Effector memory CD4-positive, alpha-beta T cell (primary cell): Measurements from ENCODE around the gene PEAR1.
A peak's percentile ranks its signal among the peaks of the same experiment; 100 is the strongest.

Experiments
- DNase-seq, 3 donors: peaks; one replicate each; pipeline ENCODE4 v3.0.0-alpha.2; 2020
- H3K27ac ChIP-seq: 2 replicates; pipeline ENCODE4 v1.7.0; 2013; ENCODE audit warnings: mild to moderate bottlenecking, low read length, moderate library complexity; ENCODE audit not compliant: insufficient read depth, poor library complexity, severe bottlenecking
- H3K27me3 ChIP-seq: replicated peaks from 2 replicates; pipeline ENCODE4 v1.7.0; 2013; ENCODE audit warnings: mild to moderate bottlenecking, low read length; ENCODE audit not compliant: insufficient read depth, control insufficient read depth, poor library complexity, severe bottlenecking
- H3K36me3 ChIP-seq: 2 replicates; pipeline ENCODE4 v1.7.0; 2013; ENCODE audit warnings: mild to moderate bottlenecking, low read length, moderate library complexity; ENCODE audit not compliant: control insufficient read depth, insufficient read depth
- H3K4me1 ChIP-seq: 2 replicates; pipeline ENCODE4 v1.7.0; 2013; ENCODE audit warnings: low read length, mild to moderate bottlenecking; ENCODE audit not compliant: control insufficient read depth, insufficient read depth, poor library complexity, severe bottlenecking
- H3K4me3 ChIP-seq: 2 replicates; pipeline ENCODE4 v1.7.0; 2013; ENCODE audit warnings: low read length, low read depth, mild to moderate bottlenecking; ENCODE audit not compliant: insufficient read depth, poor library complexity, severe bottlenecking
- H3K9me3 ChIP-seq: 2 replicates; pipeline ENCODE4 v1.7.0; 2013; ENCODE audit warnings: mild to moderate bottlenecking, low read length, moderate library complexity; ENCODE audit not compliant: control insufficient read depth

The PEAR1 gene

DNA sequence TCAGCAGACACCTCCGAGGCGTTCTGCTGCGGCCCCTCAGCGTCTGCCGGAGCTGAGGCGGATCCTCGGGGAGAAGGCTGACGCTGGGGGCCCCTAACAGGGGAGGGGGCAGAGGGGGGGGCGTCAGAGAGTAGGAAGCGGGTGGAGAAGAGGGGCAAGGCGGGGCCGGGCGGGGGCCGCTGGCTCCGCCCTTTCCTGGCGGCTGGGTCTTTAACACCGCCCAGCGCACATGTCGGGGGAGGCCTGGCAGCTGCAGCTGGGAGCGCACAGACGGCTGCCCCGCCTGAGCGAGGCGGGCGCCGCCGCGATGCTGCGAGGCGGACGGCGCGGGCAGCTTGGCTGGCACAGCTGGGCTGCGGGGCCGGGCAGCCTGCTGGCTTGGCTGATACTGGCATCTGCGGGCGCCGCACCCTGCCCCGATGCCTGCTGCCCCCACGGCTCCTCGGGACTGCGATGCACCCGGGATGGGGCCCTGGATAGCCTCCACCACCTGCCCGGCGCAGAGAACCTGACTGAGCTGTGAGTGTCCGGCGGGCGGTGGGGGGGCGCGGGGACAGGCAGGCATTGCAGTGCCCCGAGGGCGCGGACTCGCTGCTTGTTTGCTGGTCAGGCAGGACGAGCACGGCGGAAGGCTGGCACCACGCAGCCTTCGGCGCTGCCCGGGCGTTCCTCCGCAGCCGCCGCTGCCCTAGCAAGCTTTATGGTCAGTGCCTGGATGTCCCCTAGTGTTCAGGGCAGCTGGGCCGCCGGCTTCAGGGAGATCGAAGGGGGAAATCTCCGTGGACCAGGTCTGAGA is 32.7 kb upstream of the PEAR1 start, which contains the start of gene NTRK1:
Gene NTRK1 (plus strand): TSS at position 238 of the 796 bp plus-strand sequence. CDS start 70 bp downstream, at position 308.
- H3K27ac ChIP-seq: no peak within 1 kb of the TSS
- H3K27me3 ChIP-seq: peaks cover 29% of the 10 kb centered on the region
- peaks cover 23% of the 10 kb centered on the region for H3K4me1 ChIP-seq
- DNase-seq: peak; percentile 38 to 46 (median 44)
- no peaks in the 10 kb centered on the region for H3K36me3 ChIP-seq
- peak within 1 kb of the TSS; percentile 60 for H3K4me3 ChIP-seq
- H3K9me3 ChIP-seq: no peaks in the 10 kb centered on the region

DNA sequence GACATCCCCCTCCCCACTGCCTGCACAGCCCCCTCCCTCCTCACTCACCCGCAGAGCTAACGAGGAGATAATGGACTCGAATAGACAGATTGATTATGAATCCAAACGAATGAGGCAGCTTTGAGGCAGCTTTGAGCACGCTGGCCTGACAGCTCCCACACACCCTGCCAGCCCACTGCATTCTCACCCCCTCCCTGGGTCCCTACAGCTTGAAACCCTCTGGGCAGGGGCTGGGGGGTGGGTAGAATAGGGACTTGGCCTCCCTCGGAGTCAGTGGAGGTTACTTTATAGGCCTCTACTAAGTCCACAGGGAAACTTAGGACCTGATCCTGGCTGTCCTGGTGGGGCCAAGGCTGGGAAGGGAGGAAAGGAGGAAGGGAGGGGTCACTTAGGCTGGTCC is 30.9 kb upstream of the PEAR1 start:
- no peaks in the 10 kb centered on the region for H3K9me3 ChIP-seq
- H3K36me3 ChIP-seq: no peaks in the 10 kb centered on the region
- H3K27ac ChIP-seq: no peak overlapping the region
- H3K4me3 ChIP-seq: no peak overlapping the region
- no peak for DNase-seq
- H3K27me3 ChIP-seq: peaks cover 33% of the 10 kb centered on the region
- H3K4me1 ChIP-seq: peaks cover 30% of the 10 kb centered on the region

DNA sequence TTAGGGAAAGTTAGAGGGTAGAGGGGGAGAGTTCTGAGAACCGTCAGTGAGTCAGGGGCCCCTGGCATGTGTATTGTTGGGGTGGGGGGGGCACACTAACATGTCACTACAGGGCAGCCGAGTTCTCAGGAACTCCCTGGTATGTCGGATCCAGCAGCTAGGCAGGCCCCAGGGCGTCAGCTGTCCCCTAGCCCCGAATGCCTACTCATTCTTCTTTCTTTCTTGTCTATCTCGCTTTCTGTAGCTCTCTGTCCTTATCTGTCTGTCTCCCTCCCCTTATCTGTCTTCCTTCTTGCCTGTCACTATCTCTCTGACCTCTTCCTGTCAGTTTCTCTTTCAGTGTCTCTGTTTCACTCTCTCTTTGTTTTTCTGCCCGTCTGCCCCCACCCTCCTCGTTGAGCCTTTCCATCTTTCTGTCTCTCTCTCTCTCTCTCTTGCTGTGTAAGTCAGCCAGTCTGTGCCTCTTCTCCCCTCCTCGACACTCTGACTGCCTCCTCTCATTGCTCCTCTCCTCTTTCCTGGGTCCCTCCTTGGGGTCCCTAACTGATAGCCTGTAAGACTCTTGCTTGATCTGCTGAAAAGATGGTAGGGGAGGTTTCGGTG is 30.4 kb upstream of the PEAR1 start:
- Histone ChIP-seq H3K4me1 (peaks cover 30% of the 10 kb centered on the region), H3K9me3 (no peaks in the 10 kb centered on the region), H3K4me3 (no peak overlapping the region), H3K27ac (no peak overlapping the region), H3K27me3 (peaks cover 33% of the 10 kb centered on the region), H3K36me3 (no peaks in the 10 kb centered on the region)
- DNase-seq: no peak

DNA sequence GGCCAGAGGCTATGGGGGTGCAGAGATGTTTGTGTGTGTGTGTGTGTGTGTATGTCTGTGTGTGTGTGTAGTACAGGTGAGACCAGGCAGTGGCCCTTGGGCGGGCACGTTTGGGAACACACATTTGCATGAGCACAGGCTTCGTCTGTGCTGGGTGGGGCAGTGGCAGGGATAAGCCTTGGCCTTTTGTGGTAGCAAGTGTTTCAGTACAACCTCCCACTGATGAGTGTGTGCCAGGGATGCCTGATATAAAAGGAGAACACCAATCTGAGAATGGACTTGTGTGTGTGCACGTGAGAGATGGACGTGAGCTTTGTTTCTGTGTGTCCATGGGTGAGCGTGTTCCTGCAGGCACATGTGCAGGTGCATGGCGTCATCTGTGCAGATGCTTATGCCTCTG is 29.9 kb upstream of the PEAR1 start:
- Histone ChIP-seq H3K27me3 (peaks cover 33% of the 10 kb centered on the region), H3K4me1 (peaks cover 30% of the 10 kb centered on the region), H3K27ac (no peak overlapping the region), H3K4me3 (no peak overlapping the region), H3K36me3 (no peaks in the 10 kb centered on the region), H3K9me3 (no peaks in the 10 kb centered on the region)
- DNase-seq: no peak

DNA sequence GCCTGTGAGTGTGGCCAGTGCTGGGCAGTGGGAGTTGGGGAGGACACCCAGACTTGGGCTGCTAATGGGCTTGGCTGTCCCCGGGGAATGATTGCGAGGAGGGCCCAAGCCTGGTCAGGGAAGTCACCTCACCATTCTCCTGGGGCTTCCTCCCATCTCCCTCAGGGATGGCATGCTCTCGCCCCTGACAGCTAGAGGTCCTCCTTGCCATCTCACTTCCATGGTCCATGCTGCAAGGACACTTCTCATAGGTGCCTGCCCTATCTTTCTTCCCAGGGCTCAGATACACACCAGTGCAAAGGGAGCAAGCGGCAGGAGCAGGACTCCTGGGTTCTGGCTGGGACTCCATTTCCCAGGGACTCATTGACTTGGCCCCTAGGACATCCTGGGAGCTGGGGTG is 28.7 kb upstream of the PEAR1 start:
- Histone ChIP-seq H3K36me3 (no peaks in the 10 kb centered on the region), H3K27me3 (peaks cover 33% of the 10 kb centered on the region), H3K27ac (no peak overlapping the region), H3K4me3 (no peak overlapping the region), H3K9me3 (no peaks in the 10 kb centered on the region), H3K4me1 (peaks cover 23% of the 10 kb centered on the region)
- DNase-seq: no peak

DNA sequence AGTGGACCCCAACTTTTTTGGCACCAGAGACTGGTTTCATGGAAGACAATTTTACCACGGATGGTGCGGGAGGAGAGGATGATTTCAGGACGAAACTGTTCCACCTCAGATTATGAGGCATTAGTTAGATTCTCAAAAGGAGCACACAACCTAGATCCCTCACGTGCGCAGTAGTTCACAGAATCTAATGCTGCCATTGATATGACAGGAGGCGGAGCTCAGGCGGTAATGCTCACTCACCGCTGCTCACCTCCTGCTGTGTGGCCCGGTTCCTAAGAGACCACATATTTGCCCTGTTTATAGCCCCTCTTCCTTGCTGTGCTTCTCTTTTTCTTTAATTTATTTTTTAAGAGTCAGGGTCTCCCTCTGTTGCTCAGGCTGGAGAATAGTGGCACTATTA is 28.3 kb upstream of the PEAR1 start:
- no peaks in the 10 kb centered on the region for H3K36me3 ChIP-seq
- H3K27me3 ChIP-seq: peaks cover 33% of the 10 kb centered on the region
- no peaks in the 10 kb centered on the region for H3K9me3 ChIP-seq
- no peak overlapping the region for H3K4me3 ChIP-seq
- no peak overlapping the region for H3K27ac ChIP-seq
- H3K4me1 ChIP-seq: peaks cover 18% of the 10 kb centered on the region
- no peak for DNase-seq

DNA sequence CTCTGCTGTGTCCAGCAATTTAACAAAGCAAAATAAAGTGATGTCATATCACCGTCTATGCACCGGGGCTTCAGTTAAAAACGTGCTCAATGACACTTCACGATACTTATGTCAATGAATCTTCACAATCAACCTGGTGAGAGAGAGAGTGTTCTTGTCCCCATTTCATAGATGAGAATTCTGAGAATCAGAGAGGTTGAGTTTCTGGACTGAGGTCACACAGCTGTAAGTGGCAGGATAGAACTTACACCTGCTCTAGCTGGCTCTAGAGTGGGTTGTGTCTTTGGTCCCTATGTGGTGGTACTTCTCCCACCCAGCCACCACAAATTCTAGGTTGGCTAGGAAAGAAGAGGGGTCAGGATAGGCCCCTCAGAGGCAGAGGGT is 27.7 kb upstream of the PEAR1 start:
- no peak for DNase-seq
- no peaks in the 10 kb centered on the region for H3K36me3 ChIP-seq
- H3K4me1 ChIP-seq: peaks cover 12% of the 10 kb centered on the region
- no peak overlapping the region for H3K27ac ChIP-seq
- H3K9me3 ChIP-seq: no peaks in the 10 kb centered on the region
- H3K27me3 ChIP-seq: peaks cover 30% of the 10 kb centered on the region
- H3K4me3 ChIP-seq: no peak overlapping the region

DNA sequence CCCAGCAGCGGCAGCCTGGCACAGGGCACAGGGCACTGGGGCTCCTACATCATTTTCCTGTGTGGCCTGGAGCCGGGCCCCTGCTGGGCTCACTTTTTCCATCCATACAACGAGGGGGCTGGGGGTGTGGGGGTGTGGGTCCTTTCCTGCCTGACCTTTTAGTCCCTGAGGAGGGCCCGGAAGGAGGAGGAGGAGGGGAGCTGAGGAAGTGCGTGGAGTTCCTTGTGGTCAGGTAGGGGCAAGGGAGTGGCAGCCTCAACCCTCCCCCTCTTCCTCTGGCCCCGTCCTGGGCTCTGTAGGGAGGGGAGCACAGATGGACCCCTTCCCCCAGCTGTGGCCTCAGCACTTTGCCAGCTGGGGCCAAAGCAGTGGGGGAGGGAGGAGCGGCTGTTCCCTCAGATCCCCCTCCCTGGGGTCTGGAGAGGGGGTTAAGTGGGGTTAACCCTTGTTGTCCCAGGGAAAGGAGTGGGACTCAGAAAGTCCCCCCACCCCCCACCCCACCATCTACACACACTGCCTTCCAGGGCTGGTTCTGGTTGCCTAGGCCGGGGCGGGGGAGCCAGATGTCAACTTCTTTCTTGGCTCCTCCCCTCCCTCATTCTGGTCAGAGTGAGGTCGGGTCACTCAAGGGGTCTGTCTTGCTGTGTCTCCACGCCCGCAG is 27.1 kb upstream of the PEAR1 start:
- H3K4me3 ChIP-seq: no peak overlapping the region
- H3K4me1 ChIP-seq: peaks cover 7% of the 10 kb centered on the region
- peaks cover 25% of the 10 kb centered on the region for H3K27me3 ChIP-seq
- H3K27ac ChIP-seq: no peak overlapping the region
- DNase-seq: no peak
- H3K9me3 ChIP-seq: no peaks in the 10 kb centered on the region
- no peaks in the 10 kb centered on the region for H3K36me3 ChIP-seq

DNA sequence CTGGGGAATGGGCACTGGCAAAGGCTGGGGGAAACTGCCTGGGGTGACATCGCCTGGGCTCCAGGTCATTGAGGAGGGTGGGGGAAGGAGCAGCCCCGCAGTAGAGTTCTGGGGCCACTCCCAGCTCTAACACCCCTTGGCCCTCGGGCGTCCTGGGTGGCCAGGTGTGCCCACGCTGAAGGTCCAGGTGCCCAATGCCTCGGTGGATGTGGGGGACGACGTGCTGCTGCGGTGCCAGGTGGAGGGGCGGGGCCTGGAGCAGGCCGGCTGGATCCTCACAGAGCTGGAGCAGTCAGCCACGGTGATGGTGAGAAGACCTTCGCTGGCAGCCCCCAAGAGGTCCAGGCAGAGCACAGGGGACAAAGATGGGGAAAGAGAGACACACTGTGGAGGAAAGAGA is 25.2 kb upstream of the PEAR1 start:
- Histone ChIP-seq H3K4me1 (peaks cover 7% of the 10 kb centered on the region), H3K9me3 (no peaks in the 10 kb centered on the region), H3K36me3 (no peaks in the 10 kb centered on the region), H3K4me3 (no peak overlapping the region), H3K27me3 (peaks cover 14% of the 10 kb centered on the region), H3K27ac (no peak overlapping the region)
- no peak for DNase-seq

DNA sequence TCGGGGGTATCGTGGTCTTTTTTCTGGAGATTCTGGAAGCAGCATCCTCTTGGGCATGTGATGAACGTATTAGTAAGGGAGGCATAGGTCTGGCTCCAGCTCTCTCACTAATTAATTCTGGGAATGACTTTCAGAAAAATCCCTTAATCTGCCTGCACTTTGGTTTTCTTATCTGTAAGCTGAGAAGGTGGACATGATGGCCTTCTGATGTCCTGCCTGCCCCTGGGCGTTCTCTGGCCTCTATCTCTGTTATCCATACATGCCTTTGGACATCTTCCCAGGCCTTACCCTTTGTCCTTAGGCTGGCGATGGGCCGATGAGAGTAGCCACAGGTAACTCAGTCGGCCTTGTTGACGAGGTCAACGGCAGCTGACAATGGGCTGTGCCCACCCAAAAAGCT is 24.1 kb upstream of the PEAR1 start:
- no peaks in the 10 kb centered on the region for H3K9me3 ChIP-seq
- no peak overlapping the region for H3K4me3 ChIP-seq
- no peak overlapping the region for H3K27ac ChIP-seq
- no peaks in the 10 kb centered on the region for H3K36me3 ChIP-seq
- DNase-seq: no peak
- H3K4me1 ChIP-seq: peaks cover 7% of the 10 kb centered on the region
- peaks cover 10% of the 10 kb centered on the region for H3K27me3 ChIP-seq
